HEK293 (cell line): ENCODE results near the gene TESMIN.

Source experiments
- CTCF ChIA-PET: fragments of 350-600 bp; formaldehyde crosslinking; extraction: SDS; loops from one replicate; lab custom pipeline; 2021; ENCODE audit warnings: antibody characterized with exemption; lab: Yijun Ruan, JAX
- POLR2A ChIA-PET: fragments of 300-600 bp; formaldehyde crosslinking; extraction: SDS; loops from one replicate; lab custom pipeline; 2020; ENCODE audit warnings: antibody characterized with exemption, inconsistent platforms; lab: Yijun Ruan, JAX
- H3K27ac ChIP-seq: fragments of 200-500 bp; sonication (Bioruptor generic); 2 replicates; pipeline ENCODE4 v1.5.1; 2014; ENCODE audit warnings: low read depth, low read length, control low read depth, inconsistent platforms; ENCODE audit errors: extremely low read depth
- H3K36me3 ChIP-seq, 2 experiments: fragments of 200-500 bp in 1 of 2; sonication (Bioruptor generic) in 1 of 2; 1 replicate in 1 of 2; 2 replicates in 1 of 2; pipeline ENCODE4 v1.5.1; 2014 to 2017; ENCODE audit warnings: inconsistent platforms in 2 of 2, low read length in 2 of 2; ENCODE audit not compliant: control insufficient read depth in 2 of 2, insufficient read depth in 1 of 2
- H3K4me1 ChIP-seq: fragments of 200-500 bp; sonication (Bioruptor generic); 2 replicates; pipeline ENCODE4 v1.5.1; 2014; ENCODE audit warnings: mild to moderate bottlenecking, low read length, inconsistent platforms; ENCODE audit not compliant: control insufficient read depth, insufficient read depth
- H3K4me3 ChIP-seq: 2 replicates; pipeline ENCODE4 v1.5.1; 2011; ENCODE audit warnings: low read depth, mild to moderate bottlenecking, control low read depth, low read length, moderate library complexity
- H3K9me3 ChIP-seq: fragments of 200-500 bp; sonication (Bioruptor generic); 2 replicates; pipeline ENCODE4 v1.5.1; 2014; ENCODE audit warnings: low read depth, low read length, inconsistent platforms; ENCODE audit not compliant: control insufficient read depth, insufficient read depth
- PRDM1 ChIP-seq: fragments of 450-650 bp; formaldehyde crosslinking; IDR thresholded peaks from 2 replicates; pipeline ENCODE4; 2016; ENCODE audit warnings: missing biosample characterization, missing genetic modification characterization
- REPIN1 ChIP-seq: fragments of 450-650 bp; formaldehyde crosslinking; IDR thresholded peaks from 2 replicates; pipeline ENCODE4 v1.5.1; 2017; ENCODE audit warnings: missing biosample characterization, missing genetic modification characterization, low read depth
- SCRT2 ChIP-seq: fragments of 450-650 bp; formaldehyde crosslinking; IDR thresholded peaks from 2 replicates; pipeline ENCODE4 v1.5.1; 2016; ENCODE audit warnings: missing biosample characterization, missing genetic modification characterization
- SP2 ChIP-seq: fragments of 450-650 bp; formaldehyde crosslinking; IDR thresholded peaks from 2 replicates; pipeline ENCODE4 v1.5.1; 2016; ENCODE audit warnings: missing biosample characterization, missing genetic modification characterization
- WT1 ChIP-seq: fragments of 450-650 bp; formaldehyde crosslinking; IDR thresholded peaks from 2 replicates; pipeline ENCODE4 v1.5.1; 2016; ENCODE audit warnings: missing biosample characterization, missing genetic modification characterization
- ZBTB21 ChIP-seq: fragments of 450-650 bp; formaldehyde crosslinking; IDR thresholded peaks from 2 replicates; pipeline ENCODE4 v1.5.1; 2017; ENCODE audit warnings: missing biosample characterization, missing genetic modification characterization
- ZNF221 ChIP-seq: fragments of 450-650 bp; formaldehyde crosslinking; IDR thresholded peaks from 2 replicates; pipeline ENCODE4 v1.5.1; 2017; ENCODE audit warnings: missing biosample characterization, missing genetic modification characterization, borderline replicate concordance
- ZNF223 ChIP-seq: fragments of 450-650 bp; formaldehyde crosslinking; IDR thresholded peaks from 2 replicates; pipeline ENCODE4 v1.5.1; 2016; ENCODE audit warnings: missing biosample characterization, missing genetic modification characterization
- ZNF239 ChIP-seq: fragments of 450-650 bp; formaldehyde crosslinking; IDR thresholded peaks from 2 replicates; pipeline ENCODE4 v1.5.1; 2016; ENCODE audit warnings: missing biosample characterization, missing genetic modification characterization
- ZNF394 ChIP-seq: fragments of 450-650 bp; formaldehyde crosslinking; IDR thresholded peaks from 2 replicates; pipeline ENCODE4 v1.5.1; 2016; ENCODE audit warnings: missing biosample characterization, missing genetic modification characterization, mild to moderate bottlenecking, moderate library complexity, borderline replicate concordance
- ZNF510 ChIP-seq: fragments of 450-650 bp; formaldehyde crosslinking; IDR thresholded peaks from 2 replicates; pipeline ENCODE4 v1.5.1; 2018; ENCODE audit warnings: mild to moderate bottlenecking, missing genetic modification characterization, missing biosample characterization; ENCODE audit not compliant: insufficient replicate concordance
- ZNF521 ChIP-seq: fragments of 450-650 bp; formaldehyde crosslinking; IDR thresholded peaks from 2 replicates; pipeline ENCODE4 v1.5.1; 2017; ENCODE audit warnings: missing biosample characterization, mild to moderate bottlenecking, missing genetic modification characterization
- ZNF600 ChIP-seq: fragments of 450-650 bp; formaldehyde crosslinking; IDR thresholded peaks from 2 replicates; pipeline ENCODE4 v1.5.1; 2016; ENCODE audit warnings: missing biosample characterization, missing genetic modification characterization
- ZNF623 ChIP-seq: fragments of 450-650 bp; formaldehyde crosslinking; IDR thresholded peaks from 2 replicates; pipeline ENCODE4 v1.5.1; 2016; ENCODE audit warnings: missing biosample characterization, missing genetic modification characterization
- ZNF626 ChIP-seq: fragments of 450-650 bp; sonication (Bioruptor Pico); formaldehyde crosslinking; IDR thresholded peaks from 2 replicates; pipeline ENCODE4 v1.5.1; 2018; ENCODE audit warnings: missing biosample characterization, missing genetic modification characterization, inconsistent platforms
- ZNF830 ChIP-seq: fragments of 450-650 bp; IDR thresholded peaks from 2 replicates; pipeline ENCODE4 v1.5.0; 2018; ENCODE audit warnings: missing biosample characterization, missing genetic modification characterization, low read depth, mild to moderate bottlenecking, moderate library complexity
- ZSCAN16 ChIP-seq: fragments of 450-650 bp; formaldehyde crosslinking; IDR thresholded peaks from 2 replicates; pipeline ENCODE4 v1.5.1; 2016; ENCODE audit warnings: missing biosample characterization, missing genetic modification characterization
- TF ChIP-seq, protein P1 (sequence below): fragments of 450-650 bp; formaldehyde crosslinking; IDR thresholded peaks from 2 replicates; pipeline ENCODE4 v1.5.1; 2016; ENCODE audit warnings: missing biosample characterization, missing genetic modification characterization
- TF ChIP-seq, protein P2 (sequence below): fragments of 450-650 bp; formaldehyde crosslinking; IDR thresholded peaks from 2 replicates; pipeline ENCODE4 v1.5.1; 2016; ENCODE audit warnings: missing biosample characterization, missing genetic modification characterization, borderline replicate concordance
- TF ChIP-seq, protein P3 (sequence below): fragments of 450-650 bp; formaldehyde crosslinking; IDR thresholded peaks from 2 replicates; pipeline ENCODE4 v1.5.1; 2016; ENCODE audit warnings: missing biosample characterization, missing genetic modification characterization, low read depth
- TF ChIP-seq, protein P4 (sequence below): fragments of 450-650 bp; formaldehyde crosslinking; IDR thresholded peaks from 2 replicates; pipeline ENCODE4; 2016; ENCODE audit warnings: missing biosample characterization, missing genetic modification characterization
- TF ChIP-seq, protein P5 (sequence below): fragments of 450-650 bp; formaldehyde crosslinking; IDR thresholded peaks from 2 replicates; pipeline ENCODE4 v1.5.1; 2016; ENCODE audit warnings: missing biosample characterization, missing genetic modification characterization
- TF ChIP-seq, protein P6 (sequence below): fragments of 450-650 bp; formaldehyde crosslinking; IDR thresholded peaks from 2 replicates; pipeline ENCODE4 v1.5.1; 2016; ENCODE audit warnings: missing biosample characterization, missing genetic modification characterization

TESMIN gene

DNA sequence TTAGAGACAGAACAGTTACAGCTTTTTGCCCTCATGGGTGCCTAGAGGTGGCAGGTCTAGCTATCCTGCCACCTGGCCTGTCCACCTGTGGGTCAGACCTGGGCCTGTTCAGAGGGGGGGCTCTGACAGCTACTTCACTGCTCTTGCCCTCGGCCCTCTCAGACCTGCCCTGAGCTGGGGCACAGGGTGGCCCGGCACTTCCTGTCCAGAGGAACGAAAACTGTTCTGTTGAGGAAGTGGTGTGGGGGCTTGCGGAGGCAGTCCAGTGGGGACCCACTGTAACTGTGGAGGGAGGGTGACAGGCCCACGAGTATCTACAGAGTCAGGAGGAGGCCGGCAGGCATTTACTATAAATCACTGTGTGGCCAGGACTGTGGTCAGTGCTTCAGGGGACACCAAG, 16.2 kb downstream of the TESMIN start:
- Histone ChIP-seq H3K4me3 (no peak overlapping the region), H3K27ac (no peak overlapping the region), H3K4me1 (no peaks in the 10 kb centered on the region), H3K36me3 (no peaks in the 10 kb centered on the region), H3K9me3 (no peaks in the 10 kb centered on the region)
- TF ChIP-seq PRDM1 (tag by site-specific recombination) (no peak), ZNF626 (tag by site-specific recombination) (no peak), ZNF600 (tag by site-specific recombination) (no peak), ZNF510 (no peak), ZNF394 (tag by site-specific recombination) (no peak)
- TF ChIP-seq, protein P1, sequence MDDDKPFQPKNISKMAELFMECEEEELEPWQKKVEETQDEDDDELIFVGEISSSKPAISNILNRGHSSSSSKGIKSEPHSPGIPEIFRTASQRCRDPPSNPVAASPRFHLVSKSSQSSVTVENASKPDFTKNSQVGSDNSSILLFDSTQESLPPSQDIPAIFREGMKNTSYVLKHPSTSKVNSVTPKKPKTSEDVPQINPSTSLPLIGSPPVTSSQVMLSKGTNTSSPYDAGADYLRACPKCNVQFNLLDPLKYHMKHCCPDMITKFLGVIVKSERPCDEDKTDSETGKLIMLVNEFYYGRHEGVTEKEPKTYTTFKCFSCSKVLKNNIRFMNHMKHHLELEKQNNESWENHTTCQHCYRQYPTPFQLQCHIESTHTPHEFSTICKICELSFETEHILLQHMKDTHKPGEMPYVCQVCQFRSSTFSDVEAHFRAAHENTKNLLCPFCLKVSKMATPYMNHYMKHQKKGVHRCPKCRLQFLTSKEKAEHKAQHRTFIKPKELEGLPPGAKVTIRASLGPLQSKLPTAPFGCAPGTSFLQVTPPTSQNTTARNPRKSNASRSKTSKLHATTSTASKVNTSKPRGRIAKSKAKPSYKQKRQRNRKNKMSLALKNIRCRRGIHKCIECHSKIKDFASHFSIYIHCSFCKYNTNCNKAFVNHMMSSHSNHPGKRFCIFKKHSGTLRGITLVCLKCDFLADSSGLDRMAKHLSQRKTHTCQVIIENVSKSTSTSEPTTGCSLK (tag by site-specific recombination) = no peak
- POLR2A ChIA-PET = no interaction called here
- CTCF ChIA-PET = interaction anchor here (0.6 to 0.7 kb wide), 2 partner anchors 18 to 76 kb away, joined by 4 to 7 read pairs; no protein-coding TSS in a partner anchor

DNA sequence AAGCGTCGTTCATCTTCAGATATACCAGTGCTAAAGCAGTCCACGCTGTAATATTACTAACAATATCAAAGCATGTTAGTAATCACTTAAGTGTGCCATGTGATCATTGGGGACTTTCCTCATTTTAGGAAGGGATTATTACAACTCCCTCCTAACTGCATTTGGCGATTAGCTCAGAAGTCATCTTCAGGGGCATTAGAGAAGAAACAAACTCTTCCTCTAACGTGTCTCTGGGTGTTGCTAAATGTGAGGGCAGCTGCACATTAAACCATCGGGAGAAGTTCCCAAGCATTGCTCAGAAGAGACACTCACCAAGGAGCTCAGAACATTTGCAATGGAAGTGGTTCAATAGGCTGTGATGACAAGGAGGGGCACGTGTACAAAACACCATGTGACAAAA, 17.2 kb downstream of the TESMIN start:
- Histone ChIP-seq H3K4me1 (no peaks in the 10 kb centered on the region), H3K36me3 (no peaks in the 10 kb centered on the region), H3K4me3 (no peak overlapping the region), H3K27ac (no peak overlapping the region), H3K9me3 (no peaks in the 10 kb centered on the region)
- ChIA-PET POLR2A (no interaction called here), CTCF (interaction anchor here (0.6 kb wide), 1 partner anchor 12 kb away, joined by 4 read pairs; no protein-coding TSS in a partner anchor)
- TF ChIP-seq ZNF221 (tag by site-specific recombination) (no peak), ZNF239 (tag by site-specific recombination) (no peak), ZNF223 (tag by site-specific recombination) (no peak), SP2 (tag by site-specific recombination) (no peak), WT1 (no peak), ZNF623 (tag by site-specific recombination) (no peak), REPIN1 (tag by site-specific recombination) (no peak), ZNF510 (no peak), ZNF830 (tag by site-specific recombination) (no peak), ZNF521 (tag by site-specific recombination) (no peak), ZSCAN16 (tag by site-specific recombination) (no peak), ZBTB21 (tag by site-specific recombination) (no peak), SCRT2 (tag by site-specific recombination) (no peak)
- TF ChIP-seq, protein P2, sequence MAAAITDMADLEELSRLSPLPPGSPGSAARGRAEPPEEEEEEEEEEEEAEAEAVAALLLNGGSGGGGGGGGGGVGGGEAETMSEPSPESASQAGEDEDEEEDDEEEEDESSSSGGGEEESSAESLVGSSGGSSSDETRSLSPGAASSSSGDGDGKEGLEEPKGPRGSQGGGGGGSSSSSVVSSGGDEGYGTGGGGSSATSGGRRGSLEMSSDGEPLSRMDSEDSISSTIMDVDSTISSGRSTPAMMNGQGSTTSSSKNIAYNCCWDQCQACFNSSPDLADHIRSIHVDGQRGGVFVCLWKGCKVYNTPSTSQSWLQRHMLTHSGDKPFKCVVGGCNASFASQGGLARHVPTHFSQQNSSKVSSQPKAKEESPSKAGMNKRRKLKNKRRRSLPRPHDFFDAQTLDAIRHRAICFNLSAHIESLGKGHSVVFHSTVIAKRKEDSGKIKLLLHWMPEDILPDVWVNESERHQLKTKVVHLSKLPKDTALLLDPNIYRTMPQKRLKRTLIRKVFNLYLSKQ = no peak
- TF ChIP-seq, protein P3, sequence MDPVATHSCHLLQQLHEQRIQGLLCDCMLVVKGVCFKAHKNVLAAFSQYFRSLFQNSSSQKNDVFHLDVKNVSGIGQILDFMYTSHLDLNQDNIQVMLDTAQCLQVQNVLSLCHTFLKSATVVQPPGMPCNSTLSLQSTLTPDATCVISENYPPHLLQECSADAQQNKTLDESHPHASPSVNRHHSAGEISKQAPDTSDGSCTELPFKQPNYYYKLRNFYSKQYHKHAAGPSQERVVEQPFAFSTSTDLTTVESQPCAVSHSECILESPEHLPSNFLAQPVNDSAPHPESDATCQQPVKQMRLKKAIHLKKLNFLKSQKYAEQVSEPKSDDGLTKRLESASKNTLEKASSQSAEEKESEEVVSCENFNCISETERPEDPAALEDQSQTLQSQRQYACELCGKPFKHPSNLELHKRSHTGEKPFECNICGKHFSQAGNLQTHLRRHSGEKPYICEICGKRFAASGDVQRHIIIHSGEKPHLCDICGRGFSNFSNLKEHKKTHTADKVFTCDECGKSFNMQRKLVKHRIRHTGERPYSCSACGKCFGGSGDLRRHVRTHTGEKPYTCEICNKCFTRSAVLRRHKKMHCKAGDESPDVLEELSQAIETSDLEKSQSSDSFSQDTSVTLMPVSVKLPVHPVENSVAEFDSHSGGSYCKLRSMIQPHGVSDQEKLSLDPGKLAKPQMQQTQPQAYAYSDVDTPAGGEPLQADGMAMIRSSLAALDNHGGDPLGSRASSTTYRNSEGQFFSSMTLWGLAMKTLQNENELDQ (tag by site-specific recombination) = no peak
- TF ChIP-seq, protein P4, sequence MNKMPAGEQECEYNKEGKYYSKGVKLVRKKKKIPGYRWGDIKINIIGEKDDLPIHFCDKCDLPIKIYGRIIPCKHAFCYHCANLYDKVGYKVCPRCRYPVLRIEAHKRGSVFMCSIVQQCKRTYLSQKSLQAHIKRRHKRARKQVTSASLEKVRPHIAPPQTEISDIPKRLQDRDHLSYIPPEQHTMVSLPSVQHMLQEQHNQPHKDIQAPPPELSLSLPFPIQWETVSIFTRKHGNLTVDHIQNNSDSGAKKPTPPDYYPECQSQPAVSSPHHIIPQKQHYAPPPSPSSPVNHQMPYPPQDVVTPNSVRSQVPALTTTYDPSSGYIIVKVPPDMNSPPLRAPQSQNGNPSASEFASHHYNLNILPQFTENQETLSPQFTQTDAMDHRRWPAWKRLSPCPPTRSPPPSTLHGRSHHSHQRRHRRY (tag by site-specific recombination) = no peak
- TF ChIP-seq, protein P5, sequence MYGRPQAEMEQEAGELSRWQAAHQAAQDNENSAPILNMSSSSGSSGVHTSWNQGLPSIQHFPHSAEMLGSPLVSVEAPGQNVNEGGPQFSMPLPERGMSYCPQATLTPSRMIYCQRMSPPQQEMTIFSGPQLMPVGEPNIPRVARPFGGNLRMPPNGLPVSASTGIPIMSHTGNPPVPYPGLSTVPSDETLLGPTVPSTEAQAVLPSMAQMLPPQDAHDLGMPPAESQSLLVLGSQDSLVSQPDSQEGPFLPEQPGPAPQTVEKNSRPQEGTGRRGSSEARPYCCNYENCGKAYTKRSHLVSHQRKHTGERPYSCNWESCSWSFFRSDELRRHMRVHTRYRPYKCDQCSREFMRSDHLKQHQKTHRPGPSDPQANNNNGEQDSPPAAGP (tag by site-specific recombination) = no peak
- TF ChIP-seq, protein P6, sequence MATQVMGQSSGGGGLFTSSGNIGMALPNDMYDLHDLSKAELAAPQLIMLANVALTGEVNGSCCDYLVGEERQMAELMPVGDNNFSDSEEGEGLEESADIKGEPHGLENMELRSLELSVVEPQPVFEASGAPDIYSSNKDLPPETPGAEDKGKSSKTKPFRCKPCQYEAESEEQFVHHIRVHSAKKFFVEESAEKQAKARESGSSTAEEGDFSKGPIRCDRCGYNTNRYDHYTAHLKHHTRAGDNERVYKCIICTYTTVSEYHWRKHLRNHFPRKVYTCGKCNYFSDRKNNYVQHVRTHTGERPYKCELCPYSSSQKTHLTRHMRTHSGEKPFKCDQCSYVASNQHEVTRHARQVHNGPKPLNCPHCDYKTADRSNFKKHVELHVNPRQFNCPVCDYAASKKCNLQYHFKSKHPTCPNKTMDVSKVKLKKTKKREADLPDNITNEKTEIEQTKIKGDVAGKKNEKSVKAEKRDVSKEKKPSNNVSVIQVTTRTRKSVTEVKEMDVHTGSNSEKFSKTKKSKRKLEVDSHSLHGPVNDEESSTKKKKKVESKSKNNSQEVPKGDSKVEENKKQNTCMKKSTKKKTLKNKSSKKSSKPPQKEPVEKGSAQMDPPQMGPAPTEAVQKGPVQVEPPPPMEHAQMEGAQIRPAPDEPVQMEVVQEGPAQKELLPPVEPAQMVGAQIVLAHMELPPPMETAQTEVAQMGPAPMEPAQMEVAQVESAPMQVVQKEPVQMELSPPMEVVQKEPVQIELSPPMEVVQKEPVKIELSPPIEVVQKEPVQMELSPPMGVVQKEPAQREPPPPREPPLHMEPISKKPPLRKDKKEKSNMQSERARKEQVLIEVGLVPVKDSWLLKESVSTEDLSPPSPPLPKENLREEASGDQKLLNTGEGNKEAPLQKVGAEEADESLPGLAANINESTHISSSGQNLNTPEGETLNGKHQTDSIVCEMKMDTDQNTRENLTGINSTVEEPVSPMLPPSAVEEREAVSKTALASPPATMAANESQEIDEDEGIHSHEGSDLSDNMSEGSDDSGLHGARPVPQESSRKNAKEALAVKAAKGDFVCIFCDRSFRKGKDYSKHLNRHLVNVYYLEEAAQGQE (tag by site-specific recombination) = no peak
